Measurements from ENCODE around the gene BCAN.

Gene BCAN

GRCh38 chr1:156670791-156671190 is 28.9 kb downstream of the BCAN start:
- peak overlapping the region; percentile 97 for H3K27ac ChIP-seq
- peaks cover 21% of the 10 kb centered on the region for H3K36me3 ChIP-seq
- H3K9me3 ChIP-seq (ENCODE audit: severe bottlenecking): no peaks in the 10 kb centered on the region
- no peaks in the 10 kb centered on the region for H3K27me3 ChIP-seq (ENCODE audit: insufficient read depth, low read depth, severe bottlenecking)
- no peak overlapping the region for H3K4me3 ChIP-seq (ENCODE audit: low read depth, low read length)
- no peak for DNase-seq
- TF ChIP-seq CTCF (IDR thresholded peaks at IDR 0.05; ENCODE audit: low read depth, low read length): no peak

- peak overlapping the region; percentile 97 for H3K27ac ChIP-seq
- DNase-seq: no peak
- H3K27me3 ChIP-seq (ENCODE audit: insufficient read depth, low read depth, severe bottlenecking): no peaks in the 10 kb centered on the region
Observed at GRCh38 chr1:156671804-156672203, 29.9 kb downstream of the BCAN start.

GRCh38 chr1:156673387-156674121 is 31.6 kb downstream of the BCAN start:
- Histone ChIP-seq H3K9me3 (ENCODE audit: severe bottlenecking) (no peaks in the 10 kb centered on the region), H3K27me3 (ENCODE audit: insufficient read depth, low read depth, severe bottlenecking) (no peaks in the 10 kb centered on the region), H3K27ac (peak overlapping the region; percentile 97), H3K36me3 (peaks cover 21% of the 10 kb centered on the region), H3K4me3 (ENCODE audit: low read depth, low read length) (0 out of 2 replicates have a peak overlapping the region, but pooled peaks have one; percentile 0)
- TF ChIP-seq CTCF (IDR thresholded peaks at IDR 0.05; ENCODE audit: low read depth, low read length): 0 out of 2 replicates have a peak, but pooled peaks have one; percentile 17
- peak; percentile 97 for DNase-seq

More at GRCh38 chr1:156671804-156672203, 29.9 kb downstream of the BCAN start:
- Histone ChIP-seq H3K4me3 (ENCODE audit: low read depth, low read length) (no peak overlapping the region), H3K9me3 (ENCODE audit: severe bottlenecking) (no peaks in the 10 kb centered on the region), H3K36me3 (peaks cover 21% of the 10 kb centered on the region)
- TF ChIP-seq CTCF (IDR thresholded peaks at IDR 0.05; ENCODE audit: low read depth, low read length): no peak

GRCh38 chr1:156675210-156676113 is 33.5 kb downstream of the BCAN start:
- TF ChIP-seq CTCF (IDR thresholded peaks at IDR 0.05; ENCODE audit: low read depth, low read length): no peak
- H3K27me3 ChIP-seq (ENCODE audit: insufficient read depth, low read depth, severe bottlenecking): no peaks in the 10 kb centered on the region
- peaks cover 21% of the 10 kb centered on the region for H3K36me3 ChIP-seq
- peak overlapping the region; percentile 3 for H3K4me3 ChIP-seq (ENCODE audit: low read depth, low read length)
- no peaks in the 10 kb centered on the region for H3K9me3 ChIP-seq (ENCODE audit: severe bottlenecking)
- peak overlapping the region; percentile 97 for H3K27ac ChIP-seq
- peak; percentile 72 for DNase-seq

GRCh38 chr1:156676114-156676819 is 34.4 kb downstream of the BCAN start:
- no peak for TF ChIP-seq CTCF (IDR thresholded peaks at IDR 0.05; ENCODE audit: low read depth, low read length)
- Histone ChIP-seq H3K36me3 (peaks cover 21% of the 10 kb centered on the region), H3K4me3 (ENCODE audit: low read depth, low read length) (peak overlapping the region; percentile 3), H3K27me3 (ENCODE audit: insufficient read depth, low read depth, severe bottlenecking) (no peaks in the 10 kb centered on the region), H3K27ac (peak overlapping the region; percentile 97), H3K9me3 (ENCODE audit: severe bottlenecking) (no peaks in the 10 kb centered on the region)
- no peak for DNase-seq
